SW 1271 (cell line): ENCODE data around the gene ICAM5.
A peak's percentile ranks its signal among the peaks of the same experiment; 100 is the strongest.
"Not testable (repeated sequence)": the region's sequence is repeated elsewhere in the genome, so short reads cannot be mapped to it uniquely, and the experiment has no call there.

Source experiments
- DNase-seq, 2 experiments: peaks; one replicate each; lab custom pipeline; 2025; lab: John Stamatoyannopoulos, UW

Gene ICAM5

GRCh38 chr19:10289836-10290356, at the start of gene ICAM5:
Gene ICAM5 (plus strand): TSS chr19:10289952. CDS start chr19:10290044, 92 bp downstream.
- no peak for DNase-seq

GRCh38 chr19:10241826-10242449, 47.8 kb upstream of the ICAM5 start:
- not testable (repeated sequence) for DNase-seq

- DNase-seq = no peak
Observed at GRCh38 chr19:10243606-10244005, 46.1 kb upstream of the ICAM5 start.

GRCh38 chr19:10245189-10245939, 44.4 kb upstream of the ICAM5 start:
- no peak for DNase-seq

GRCh38 chr19:10246511-10246910, 43.2 kb upstream of the ICAM5 start:
- no peak for DNase-seq

GRCh38 chr19:10251792-10252694, 37.7 kb upstream of the ICAM5 start, which contains the start of gene MRPL4:
Gene MRPL4 (plus strand): TSS chr19:10252214. CDS start chr19:10252254, 40 bp downstream.
- peak; percentile 93 to 98 for DNase-seq

- no peak for DNase-seq
Observed at GRCh38 chr19:10252707-10253106, 37.0 kb upstream of the ICAM5 start.

GRCh38 chr19:10254244-10254643, 35.5 kb upstream of the ICAM5 start:
- no peak for DNase-seq

GRCh38 chr19:10255358-10255757, 34.4 kb upstream of the ICAM5 start:
- no peak for DNase-seq

GRCh38 chr19:10256551-10256950, 33.2 kb upstream of the ICAM5 start:
- DNase-seq = no peak

- DNase-seq = no peak
Observed at GRCh38 chr19:10256970-10257615, 32.7 kb upstream of the ICAM5 start.

- no peak for DNase-seq
Observed at GRCh38 chr19:10258080-10258710, 31.6 kb upstream of the ICAM5 start.

GRCh38 chr19:10259162-10259905, 30.4 kb upstream of the ICAM5 start:
- DNase-seq = peak; percentile 73 to 76

- DNase-seq = no peak
Observed at GRCh38 chr19:10260141-10260584, 29.6 kb upstream of the ICAM5 start.

- DNase-seq = no peak
Observed at GRCh38 chr19:10262771-10263170, 27.0 kb upstream of the ICAM5 start.

GRCh38 chr19:10266706-10267105, 23.0 kb upstream of the ICAM5 start:
- DNase-seq = no peak

GRCh38 chr19:10268071-10268470, 21.7 kb upstream of the ICAM5 start:
- DNase-seq = no peak

GRCh38 chr19:10269333-10270179, 20.2 kb upstream of the ICAM5 start:
- peak in 1 of 2 experiments; percentile 57 for DNase-seq

- no peak for DNase-seq
Observed at GRCh38 chr19:10270180-10270615, 19.6 kb upstream of the ICAM5 start.
